Measurements from ENCODE around the gene PPARG. TPM values are rescaled to one million over a fixed set of nuclear protein-coding genes. Genes with fewer than 3 reads are reported as not detected.

The PPARG gene
- total and polyA plus RNA-seq, 2 of the 13 experiments (the other 11 are each of a cell fraction or from before 2014, with no cell fraction given) = 13.9 to 58.3 TPM

- ChIA-PET CTCF (ENCODE audit: low intra/inter-chr PET ratio, low total read pairs) (no interaction called here), POLR2A (no interaction called here)
- no TSS peak for BruUV-seq (replicated peaks)
- intact Hi-C loops (cut with micrococcal nuclease; ENCODE audit: unreplicated experiment) = no loop called here
- no peak overlapping the region for H3K4me2 ChIP-seq (ENCODE audit: low read depth, low read length)
- peaks cover 9% of the 10 kb centered on the region for H3K79me2 ChIP-seq (ENCODE audit: insufficient read depth, low read length)
- no peaks in the 10 kb centered on the region for H3K36me3 ChIP-seq (replicated peaks in 1 of 2; ENCODE audit: control insufficient read depth in 1 of 2, insufficient read depth in 2 of 2, low read length in 2 of 2)
- in situ Hi-C loops (cut with HindIII; ENCODE audit: extremely low pct_ligation_motif_present, low pct_unique_long_range_greater_than_20kb) = no loop called here
- H3K4me3 ChIP-seq (replicated peaks in 1 of 3; ENCODE audit: insufficient read depth in 1 of 3, low read depth in 2 of 3, low read length in 3 of 3) = no peak overlapping the region
- H3K9me3 ChIP-seq (ENCODE audit: low read length) = no peaks in the 10 kb centered on the region
- H3K4me1 ChIP-seq (ENCODE audit: insufficient read depth, low read length) = peaks cover 16% of the 10 kb centered on the region
- TF ChIP-seq ZNF672 (CRISPR knock-in tag; IDR thresholded peaks at IDR 0.05) (no peak), ZNF317 (CRISPR knock-in tag; IDR thresholded peaks at IDR 0.05) (no peak), MEF2D (CRISPR knock-in tag; IDR thresholded peaks at IDR 0.05) (no peak), PPARG (CRISPR knock-in tag; conservative IDR thresholded peaks at IDR 0.05) (no peak), MYPOP (CRISPR knock-in tag; IDR thresholded peaks at IDR 0.05) (no peak), EED (CRISPR knock-in tag; IDR thresholded peaks at IDR 0.05) (no peak)
- no peaks in the 10 kb centered on the region; a peak in 1 of 5 replicates for H3K27me3 ChIP-seq (ENCODE audit: control insufficient read depth in 1 of 2, insufficient read depth in 2 of 2, low read length in 2 of 2)
- no peak for DNase-seq (ENCODE audit: low spot score)
- no peak overlapping the region for H3K9ac ChIP-seq (ENCODE audit: insufficient read depth, low read depth, low read length)
- ATAC-seq = no peak
- FAIRE-seq = no peak
- 50% methylated on average over 2 of the region's 2 CpGs for WGBS (ENCODE audit: low lambda C conversion rate)
- no peak overlapping the region for H2AFZ ChIP-seq (ENCODE audit: low read length)
- H4K20me1 ChIP-seq (ENCODE audit: insufficient read depth, low read length) = no peaks in the 10 kb centered on the region
- H3K27ac ChIP-seq (ENCODE audit: extremely low read length, insufficient read depth, low read length) = no peak overlapping the region
Measured at GRCh38 chr3:12284591-12284990, 4.3 kb upstream of the PPARG start.

- in situ Hi-C loops (cut with HindIII; ENCODE audit: extremely low pct_ligation_motif_present, low pct_unique_long_range_greater_than_20kb) (loop anchor here (5.0 kb wide), 1 partner anchor 197 kb away; the partner anchor contains the start of gene TSEN2), intact Hi-C loops (cut with micrococcal nuclease; ENCODE audit: unreplicated experiment) (loop anchor here (5.0 kb wide), 2 partner anchors 122 to 197 kb away; partner anchors contain the start of gene TSEN2)
- TF ChIP-seq ZNF770 (CRISPR knock-in tag; IDR thresholded peaks at IDR 0.05) (peak; percentile 76), HINFP (CRISPR knock-in tag; IDR thresholded peaks at IDR 0.05; ENCODE audit: low read depth) (no peak), ZNF460 (CRISPR knock-in tag; IDR thresholded peaks at IDR 0.05; ENCODE audit: borderline replicate concordance) (peak; percentile 42; the same call in 1 of the 2 replicates), ZNF550 (CRISPR knock-in tag; IDR thresholded peaks at IDR 0.05; ENCODE audit: borderline replicate concordance) (no peak), NFE2L1 (CRISPR knock-in tag; IDR thresholded peaks at IDR 0.05; ENCODE audit: borderline replicate concordance) (no peak), ZNF7 (CRISPR knock-in tag; IDR thresholded peaks at IDR 0.05) (peak; percentile 98), HDAC1 (CRISPR knock-in tag; IDR thresholded peaks at IDR 0.05) (no peak)
Measured at GRCh38 chr3:12285003-12285555, 3.8 kb upstream of the PPARG start.

More at GRCh38 chr3:12285003-12285555, 3.8 kb upstream of the PPARG start:
- no peak for DNase-seq (ENCODE audit: low spot score)
- no TSS peak for BruUV-seq (replicated peaks)
- POLR2A ChIA-PET = no interaction called here
- WGBS (ENCODE audit: low lambda C conversion rate) = 79% methylated on average over 5 of the region's 5 CpGs
- H3K9me3 ChIP-seq (ENCODE audit: low read length) = no peaks in the 10 kb centered on the region
- H3K4me1 ChIP-seq (ENCODE audit: insufficient read depth, low read length) = peaks cover 16% of the 10 kb centered on the region
- FAIRE-seq = no peak
- no peaks in the 10 kb centered on the region; a peak in 1 of 5 replicates for H3K27me3 ChIP-seq (ENCODE audit: control insufficient read depth in 1 of 2, insufficient read depth in 2 of 2, low read length in 2 of 2)
- no peak overlapping the region for H3K9ac ChIP-seq (ENCODE audit: insufficient read depth, low read depth, low read length)
- H3K27ac ChIP-seq (ENCODE audit: extremely low read length, insufficient read depth, low read length) = no peak overlapping the region
- peaks cover 14% of the 10 kb centered on the region for H3K79me2 ChIP-seq (ENCODE audit: insufficient read depth, low read length)
- no peak overlapping the region for H2AFZ ChIP-seq (ENCODE audit: low read length)
- no peak overlapping the region for H3K4me3 ChIP-seq (replicated peaks in 1 of 3; ENCODE audit: insufficient read depth in 1 of 3, low read depth in 2 of 3, low read length in 3 of 3)
- H3K36me3 ChIP-seq (replicated peaks in 1 of 2; ENCODE audit: control insufficient read depth in 1 of 2, insufficient read depth in 2 of 2, low read length in 2 of 2) = no peaks in the 10 kb centered on the region
- CTCF ChIA-PET (ENCODE audit: low intra/inter-chr PET ratio, low total read pairs) = no interaction called here
- H4K20me1 ChIP-seq (ENCODE audit: insufficient read depth, low read length) = no peaks in the 10 kb centered on the region
- H3K4me2 ChIP-seq (ENCODE audit: low read depth, low read length) = no peak overlapping the region
- no peak for ATAC-seq

Measured in HepG2 (cell line).